Type B pancreatic cell (in vitro differentiated cells): ENCODE results near the gene LARP4B. TPM values are rescaled to one million over a fixed set of nuclear protein-coding genes. Genes with fewer than 3 reads are reported as not detected.

ENCODE experiments used
- DNase-seq: peaks from one replicate; pipeline ENCODE4 v3.0.0; 2021; ENCODE audit warnings: mixed read lengths; ENCODE audit not compliant: unreplicated experiment; ENCODE audit errors: extremely low spot score
- H3K27ac Mint-ChIP-seq: 2 replicates; pipeline ENCODE4 v1.8.0; 2021; ENCODE audit warnings: mild to moderate bottlenecking, mixed read lengths
- H3K27me3 Mint-ChIP-seq: 2 replicates; pipeline ENCODE4 v1.8.0; 2021; ENCODE audit warnings: mixed read lengths
- H3K36me3 Mint-ChIP-seq: 2 replicates; pipeline ENCODE4 v1.8.0; 2021; ENCODE audit warnings: mixed read lengths
- H3K4me1 Mint-ChIP-seq: one replicate; pipeline ENCODE4 v1.8.0; 2021; ENCODE audit warnings: mixed read lengths; ENCODE audit not compliant: unreplicated experiment
- H3K4me3 Mint-ChIP-seq: 2 replicates; pipeline ENCODE4 v1.8.0; 2021; ENCODE audit warnings: mild to moderate bottlenecking, mixed read lengths
- H3K9me3 Mint-ChIP-seq: 2 replicates; pipeline ENCODE4 v1.8.0; 2021; ENCODE audit warnings: mixed read lengths
- CTCF ChIP-seq: fragments of 200-600 bp; sonication (generic); conservative IDR thresholded peaks from 2 replicates; pipeline ENCODE4 v1.5.0; 2021; ENCODE audit warnings: antibody characterized with exemption, mild to moderate bottlenecking
- total RNA-seq: library from RNA; stranded (reverse); gene quantifications from 2 replicates; pipeline ENCODE4 v1.2.1, GENCODE V29; 2021; ENCODE audit warnings: low replicate concordance

LARP4B gene
- total RNA-seq, 1 donor from 2014 or later: 82.1 TPM

- Mint-ChIP-seq H3K4me1 (no peaks in the 10 kb centered on the region), H3K9me3 (no peaks in the 10 kb centered on the region), H3K27ac (no peak overlapping the region), H3K4me3 (no peak overlapping the region), H3K27me3 (no peaks in the 10 kb centered on the region), H3K36me3 (peaks cover 27% of the 10 kb centered on the region)
- TF ChIP-seq CTCF: no peak
- DNase-seq: no peak
These were observed 59.5 kb downstream of the LARP4B start for GRCh38 chr10:871951-872403.

- Mint-ChIP-seq H3K4me1 (no peaks in the 10 kb centered on the region), H3K27ac (no peak overlapping the region), H3K9me3 (no peaks in the 10 kb centered on the region), H3K27me3 (no peaks in the 10 kb centered on the region), H3K4me3 (no peak overlapping the region), H3K36me3 (peaks cover 34% of the 10 kb centered on the region)
- no peak for DNase-seq
- no peak for TF ChIP-seq CTCF
These were observed 60.8 kb downstream of the LARP4B start for GRCh38 chr10:870564-871166.

GRCh38 chr10:869171-869570, 62.3 kb downstream of the LARP4B start:
- no peaks in the 10 kb centered on the region for H3K9me3 Mint-ChIP-seq
- no peak overlapping the region for H3K27ac Mint-ChIP-seq
- H3K4me1 Mint-ChIP-seq: no peaks in the 10 kb centered on the region
- TF ChIP-seq CTCF: no peak
- peaks cover 38% of the 10 kb centered on the region for H3K36me3 Mint-ChIP-seq
- no peak for DNase-seq
- no peaks in the 10 kb centered on the region for H3K27me3 Mint-ChIP-seq
- no peak overlapping the region for H3K4me3 Mint-ChIP-seq

GRCh38 chr10:867807-868206, 63.7 kb downstream of the LARP4B start:
- H3K27me3 Mint-ChIP-seq: no peaks in the 10 kb centered on the region

GRCh38 chr10:866577-866941, 64.9 kb downstream of the LARP4B start:
- DNase-seq: no peak
- Mint-ChIP-seq H3K27me3 (no peaks in the 10 kb centered on the region), H3K27ac (no peak overlapping the region), H3K4me1 (no peaks in the 10 kb centered on the region), H3K4me3 (no peak overlapping the region), H3K36me3 (peaks cover 35% of the 10 kb centered on the region), H3K9me3 (no peaks in the 10 kb centered on the region)
- no peak for TF ChIP-seq CTCF

More at GRCh38 chr10:867807-868206, 63.7 kb downstream of the LARP4B start:
- Mint-ChIP-seq H3K9me3 (no peaks in the 10 kb centered on the region), H3K36me3 (peaks cover 39% of the 10 kb centered on the region), H3K27ac (no peak overlapping the region), H3K4me3 (no peak overlapping the region), H3K4me1 (no peaks in the 10 kb centered on the region)
- TF ChIP-seq CTCF: no peak
- no peak for DNase-seq
